Measurements from ENCODE around the gene CENPB. TPM values are rescaled to one million over a fixed set of nuclear protein-coding genes. Genes with fewer than 3 reads are reported as not detected.
A peak's percentile ranks its signal among the peaks of the same experiment; 100 is the strongest.

The CENPB gene
- total RNA-seq, 1 donor from 2014 or later = 173 TPM

DNA sequence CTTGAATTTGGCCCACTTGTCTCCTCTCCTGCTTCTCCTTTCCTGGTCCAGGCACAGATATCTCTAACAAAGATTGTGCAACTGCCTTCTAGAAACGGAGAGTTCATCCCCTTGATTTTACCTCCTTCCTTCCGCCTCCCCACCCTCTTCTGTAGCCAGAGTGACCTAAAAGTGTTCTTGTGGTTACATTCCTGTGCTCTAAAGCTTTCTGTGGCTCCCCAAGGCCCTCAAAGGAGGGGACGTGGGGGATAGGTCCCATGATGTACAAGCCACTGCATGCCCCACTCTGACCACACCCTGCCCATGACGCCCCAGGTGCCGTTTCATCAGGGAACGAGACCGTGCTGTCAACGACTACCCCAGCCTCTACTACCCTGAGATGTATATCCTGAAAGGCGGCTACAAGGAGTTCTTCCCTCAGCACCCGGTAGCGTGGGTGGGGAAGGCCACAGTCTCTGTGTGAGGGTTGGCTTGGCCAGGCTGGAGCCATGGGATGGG, 17.8 kb upstream of the CENPB start:
- Histone ChIP-seq H3K4me1 (peaks cover 18 to 29% of the 10 kb centered on the region in 2 donors), H3K27me3 (no peaks in the 10 kb centered on the region), H3K4me3 (no peak overlapping the region), H3K36me3 (peaks cover 49 to 52% of the 10 kb centered on the region in 2 donors), H3K9me3 (peaks cover 0 to 3% of the 10 kb centered on the region in 2 donors), H3K27ac (peak overlapping the region in 1 of 2 donors; percentile 29)
- DNase-seq (ENCODE audit: low spot score in 2 of 2) = no peak
- intact Hi-C loops (cut with DNase I) = no loop called here
- TF ChIP-seq, protein P1, sequence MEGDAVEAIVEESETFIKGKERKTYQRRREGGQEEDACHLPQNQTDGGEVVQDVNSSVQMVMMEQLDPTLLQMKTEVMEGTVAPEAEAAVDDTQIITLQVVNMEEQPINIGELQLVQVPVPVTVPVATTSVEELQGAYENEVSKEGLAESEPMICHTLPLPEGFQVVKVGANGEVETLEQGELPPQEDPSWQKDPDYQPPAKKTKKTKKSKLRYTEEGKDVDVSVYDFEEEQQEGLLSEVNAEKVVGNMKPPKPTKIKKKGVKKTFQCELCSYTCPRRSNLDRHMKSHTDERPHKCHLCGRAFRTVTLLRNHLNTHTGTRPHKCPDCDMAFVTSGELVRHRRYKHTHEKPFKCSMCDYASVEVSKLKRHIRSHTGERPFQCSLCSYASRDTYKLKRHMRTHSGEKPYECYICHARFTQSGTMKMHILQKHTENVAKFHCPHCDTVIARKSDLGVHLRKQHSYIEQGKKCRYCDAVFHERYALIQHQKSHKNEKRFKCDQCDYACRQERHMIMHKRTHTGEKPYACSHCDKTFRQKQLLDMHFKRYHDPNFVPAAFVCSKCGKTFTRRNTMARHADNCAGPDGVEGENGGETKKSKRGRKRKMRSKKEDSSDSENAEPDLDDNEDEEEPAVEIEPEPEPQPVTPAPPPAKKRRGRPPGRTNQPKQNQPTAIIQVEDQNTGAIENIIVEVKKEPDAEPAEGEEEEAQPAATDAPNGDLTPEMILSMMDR (IDR thresholded peaks at IDR 0.05) = no peak

DNA sequence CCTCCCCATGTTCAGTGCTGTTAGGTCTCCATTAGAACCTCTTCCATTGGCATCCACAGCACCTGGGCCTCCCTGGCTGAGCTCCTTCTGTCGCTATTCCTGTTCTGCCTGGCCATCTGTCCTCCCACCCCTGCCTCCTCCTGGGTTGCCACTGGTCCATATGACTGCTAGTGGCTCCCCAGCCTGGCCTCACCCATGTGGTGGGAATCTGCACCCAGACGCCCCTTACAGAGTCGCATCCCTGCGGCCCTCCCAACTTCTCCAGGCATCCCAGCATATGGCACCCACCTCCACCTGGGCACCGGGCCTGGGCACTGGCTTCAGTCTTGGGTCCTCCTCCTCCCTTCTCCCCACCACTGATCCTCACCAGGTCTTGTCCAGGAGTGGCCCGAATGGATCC, 17.3 kb upstream of the CENPB start:
- Histone ChIP-seq H3K4me1 (peaks cover 20 to 29% of the 10 kb centered on the region in 2 donors), H3K27ac (no peak overlapping the region), H3K36me3 (peaks cover 49 to 52% of the 10 kb centered on the region in 2 donors), H3K9me3 (peaks cover 0 to 3% of the 10 kb centered on the region in 2 donors), H3K4me3 (no peak overlapping the region), H3K27me3 (no peaks in the 10 kb centered on the region)
- no peak for DNase-seq (ENCODE audit: low spot score in 2 of 2)
- TF ChIP-seq, protein P1 (IDR thresholded peaks at IDR 0.05) = no peak
- intact Hi-C loops (cut with DNase I) = no loop called here

DNA sequence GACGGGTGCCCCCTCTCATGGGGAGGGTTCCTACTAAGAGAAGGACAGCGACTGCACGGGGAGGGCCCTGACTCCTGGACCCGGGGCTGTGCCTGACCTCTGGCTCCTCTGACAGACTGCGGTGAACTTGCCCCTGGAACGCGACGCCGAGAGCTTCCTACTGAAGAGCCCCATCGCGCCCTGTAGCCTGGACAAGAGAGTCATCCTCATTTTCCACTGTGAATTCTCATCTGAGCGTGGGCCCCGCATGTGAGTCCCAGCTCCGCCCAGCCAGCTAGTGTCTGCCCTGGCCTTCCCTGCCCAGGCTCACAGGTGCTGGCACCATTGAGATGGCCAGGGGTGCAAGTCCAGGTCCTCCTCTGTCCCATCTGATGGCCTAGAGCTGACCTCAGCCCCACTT, 16.7 kb upstream of the CENPB start:
- H3K4me1 ChIP-seq = peaks cover 22 to 31% of the 10 kb centered on the region in 2 donors
- intact Hi-C loops (cut with DNase I) = no loop called here
- peaks cover 0 to 3% of the 10 kb centered on the region in 2 donors for H3K9me3 ChIP-seq
- no peaks in the 10 kb centered on the region for H3K27me3 ChIP-seq
- no peak overlapping the region for H3K4me3 ChIP-seq
- peaks cover 49 to 52% of the 10 kb centered on the region in 2 donors for H3K36me3 ChIP-seq
- no peak overlapping the region for H3K27ac ChIP-seq
- TF ChIP-seq, protein P1 (IDR thresholded peaks at IDR 0.05) = no peak
- no peak for DNase-seq (ENCODE audit: low spot score in 2 of 2)

DNA sequence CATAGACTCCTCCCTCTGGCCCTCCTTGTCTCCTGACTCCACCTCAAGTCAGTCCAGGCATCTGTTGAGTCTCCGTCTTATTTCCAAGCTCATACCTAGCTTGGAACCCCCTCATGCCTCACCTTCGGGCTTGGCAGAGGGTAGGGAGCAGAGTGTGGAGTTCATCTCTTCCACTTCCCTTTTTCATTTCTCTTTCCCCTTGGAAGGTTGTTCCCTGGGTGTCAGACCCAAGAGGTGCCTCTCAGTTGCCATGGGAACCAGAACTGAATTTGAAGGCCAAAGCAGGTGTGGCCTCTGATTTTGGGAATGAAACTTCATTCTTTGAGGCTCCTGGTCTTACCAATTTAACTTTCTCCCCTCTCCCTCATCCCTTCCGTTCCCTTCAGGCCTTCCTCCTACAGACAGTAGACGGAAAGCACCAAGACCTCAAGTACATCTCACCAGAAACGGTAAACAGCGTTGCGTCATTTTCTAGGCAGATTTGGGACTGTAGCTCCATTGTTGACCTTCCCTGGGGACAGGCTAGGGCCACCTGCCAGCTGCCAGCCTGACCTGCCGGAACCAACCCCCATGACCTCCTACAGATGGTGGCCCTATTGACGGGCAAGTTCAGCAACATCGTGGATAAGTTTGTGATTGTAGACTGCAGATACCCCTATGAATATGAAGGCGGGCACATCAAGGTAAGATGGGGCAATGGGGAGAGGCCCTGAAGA, 16.1 kb upstream of the CENPB start:
- H3K9me3 ChIP-seq = peaks cover 0 to 3% of the 10 kb centered on the region in 2 donors
- H3K27me3 ChIP-seq = no peaks in the 10 kb centered on the region
- intact Hi-C loops (cut with DNase I) = no loop called here
- no peak for DNase-seq (ENCODE audit: low spot score in 2 of 2)
- H3K4me1 ChIP-seq = peaks cover 19 to 25% of the 10 kb centered on the region in 2 donors
- peaks cover 49 to 52% of the 10 kb centered on the region in 2 donors for H3K36me3 ChIP-seq
- TF ChIP-seq, protein P1 (IDR thresholded peaks at IDR 0.05) = no peak
- H3K27ac ChIP-seq = no peak overlapping the region
- H3K4me3 ChIP-seq = no peak overlapping the region

DNA sequence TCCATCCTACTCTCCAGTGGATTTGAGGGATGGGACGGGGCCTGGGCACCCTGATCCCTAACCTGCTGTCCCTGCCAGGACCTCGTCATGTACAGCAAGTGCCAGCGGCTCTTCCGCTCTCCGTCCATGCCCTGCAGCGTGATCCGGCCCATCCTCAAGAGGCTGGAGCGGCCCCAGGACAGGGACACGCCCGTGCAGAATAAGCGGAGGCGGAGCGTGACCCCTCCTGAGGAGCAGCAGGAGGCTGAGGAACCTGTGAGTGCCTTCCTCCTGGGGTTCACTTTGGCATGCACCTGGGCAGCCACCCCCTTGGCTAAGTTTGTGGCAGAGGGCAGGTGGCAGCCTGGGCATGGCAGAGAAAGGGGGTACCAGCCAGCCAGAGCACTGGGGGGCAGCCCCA, 15.3 kb upstream of the CENPB start:
- Histone ChIP-seq H3K27ac (no peak overlapping the region), H3K4me1 (peaks cover 15 to 22% of the 10 kb centered on the region in 2 donors), H3K27me3 (no peaks in the 10 kb centered on the region), H3K4me3 (no peak overlapping the region), H3K36me3 (peaks cover 49 to 52% of the 10 kb centered on the region in 2 donors), H3K9me3 (peaks cover 0 to 3% of the 10 kb centered on the region in 2 donors)
- intact Hi-C loops (cut with DNase I) = no loop called here
- TF ChIP-seq, protein P1 (IDR thresholded peaks at IDR 0.05) = no peak
- no peak for DNase-seq (ENCODE audit: low spot score in 2 of 2)

All from ascending aorta (tissue), 2 donors.